ENCODE data around the gene OSBPL7. TPM values are rescaled to one million over a fixed set of nuclear protein-coding genes. Genes with fewer than 3 reads are reported as not detected.

OSBPL7 gene
- polyA plus RNA-seq, 6 donors from 2014 or later = 1.2 to 9.2 (median 4.5) TPM

GRCh38 chr17:47855737-47856136 lies 34.1 kb upstream of the OSBPL7 start:
- H3K4me3 Mint-ChIP-seq = no peak overlapping the region
- H3K27ac Mint-ChIP-seq = no peak overlapping the region
- no peak for DNase-seq
- H3K4me1 Mint-ChIP-seq = peaks cover 13 to 16% (median 15%) of the 10 kb centered on the region in 3 donors
- ATAC-seq (ENCODE audit: low read depth in 2 of 2) = no peak
- H3K36me3 Mint-ChIP-seq = peaks cover 0 to 7% of the 10 kb centered on the region in 2 donors
- H3K9me3 Mint-ChIP-seq = no peaks in the 10 kb centered on the region
- peaks cover 65 to 90% (median 86%) of the 10 kb centered on the region in 3 donors for H3K27me3 Mint-ChIP-seq

GRCh38 chr17:47853616-47854015 lies 32.0 kb upstream of the OSBPL7 start:
- Mint-ChIP-seq H3K4me3 (peak overlapping the region in 1 of 8 donors; percentile 35), H3K4me1 (peaks cover 21 to 23% (median 22%) of the 10 kb centered on the region in 3 donors), H3K9me3 (no peaks in the 10 kb centered on the region), H3K27me3 (peaks cover 70 to 93% (median 88%) of the 10 kb centered on the region in 3 donors), H3K36me3 (peaks cover 0 to 7% of the 10 kb centered on the region in 2 donors), H3K27ac (no peak overlapping the region)
- DNase-seq (no peak), ATAC-seq (ENCODE audit: low read depth in 2 of 2) (no peak)

DNA sequence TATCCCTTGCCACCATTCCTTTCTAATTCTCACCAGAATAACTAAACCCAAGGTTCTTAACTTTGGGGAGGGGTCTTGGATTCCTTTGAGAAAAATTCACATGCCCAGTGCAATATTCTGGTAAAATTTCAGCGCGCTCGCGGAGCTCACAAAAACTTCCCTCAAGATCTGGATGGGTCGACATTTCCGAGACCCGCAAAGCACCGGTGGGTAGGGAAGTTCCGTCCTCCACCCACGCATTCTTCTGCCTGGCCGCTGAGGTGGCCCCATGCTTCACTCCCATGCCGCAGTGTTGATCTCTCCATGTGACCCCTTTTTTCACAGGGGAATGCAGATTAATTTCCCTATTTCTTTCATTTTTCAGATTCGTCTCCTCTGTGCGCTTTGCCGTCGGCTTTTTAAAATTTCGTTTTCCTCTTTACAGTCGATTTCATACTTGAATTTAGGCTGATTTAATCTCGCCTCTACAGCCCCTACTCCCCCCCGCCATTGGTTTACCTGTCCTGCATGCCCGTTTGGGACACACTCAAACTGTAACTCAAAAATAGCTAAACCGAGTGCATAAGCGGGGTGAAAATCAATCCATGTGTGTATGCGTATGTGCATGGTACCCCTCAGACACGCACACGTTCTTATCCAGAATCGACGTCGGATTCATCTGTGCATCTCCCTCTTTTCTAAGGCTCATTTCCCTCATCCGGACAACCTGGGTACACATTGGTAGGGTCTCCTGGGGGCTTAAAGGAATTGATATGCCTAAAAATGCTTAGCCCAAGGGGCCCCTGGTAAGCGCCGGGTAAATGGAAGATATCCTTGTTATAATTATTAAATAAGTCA lies 30.7 kb upstream of the OSBPL7 start:
- H3K27ac Mint-ChIP-seq = peak overlapping the region in 1 of 6 donors; percentile 27
- DNase-seq (peak; percentile 18), ATAC-seq (ENCODE audit: low read depth in 2 of 2) (peak; percentile 32 to 39)
- peaks cover 17 to 24% (median 24%) of the 10 kb centered on the region in 3 donors for H3K4me1 Mint-ChIP-seq
- H3K4me3 Mint-ChIP-seq = peak overlapping the region in 7 of 8 donors; percentile 18 to 88 (median 57)
- peaks cover 66 to 93% (median 90%) of the 10 kb centered on the region in 3 donors for H3K27me3 Mint-ChIP-seq
- no peaks in the 10 kb centered on the region for H3K9me3 Mint-ChIP-seq
- no peaks in the 10 kb centered on the region for H3K36me3 Mint-ChIP-seq

DNA sequence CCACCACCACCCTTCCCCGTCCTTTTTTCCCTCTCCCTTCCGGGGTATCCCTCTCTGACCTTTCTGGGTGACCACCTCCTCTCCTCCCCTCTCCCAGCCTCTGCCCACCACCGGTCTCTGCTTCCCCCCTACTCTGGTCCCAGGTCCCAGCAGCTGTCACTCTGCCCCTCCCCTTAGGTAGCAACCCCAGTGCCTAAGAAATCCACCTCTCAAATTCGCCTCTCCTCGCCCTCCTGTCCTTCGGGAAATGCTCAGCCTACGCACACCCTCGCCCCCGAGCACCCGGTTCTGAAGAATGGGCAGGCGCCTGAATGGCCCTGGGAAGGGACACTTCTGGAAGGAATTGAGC lies 30.1 kb upstream of the OSBPL7 start:
- H3K36me3 Mint-ChIP-seq = no peaks in the 10 kb centered on the region
- ATAC-seq (ENCODE audit: low read depth in 2 of 2) (no peak), DNase-seq (no peak)
- no peaks in the 10 kb centered on the region for H3K9me3 Mint-ChIP-seq
- peak overlapping the region in 6 of 8 donors; percentile 26 to 88 (median 62) for H3K4me3 Mint-ChIP-seq
- peaks cover 64 to 94% (median 90%) of the 10 kb centered on the region in 3 donors for H3K27me3 Mint-ChIP-seq
- H3K27ac Mint-ChIP-seq = no peak overlapping the region
- peaks cover 23 to 30% (median 29%) of the 10 kb centered on the region in 3 donors for H3K4me1 Mint-ChIP-seq

DNA sequence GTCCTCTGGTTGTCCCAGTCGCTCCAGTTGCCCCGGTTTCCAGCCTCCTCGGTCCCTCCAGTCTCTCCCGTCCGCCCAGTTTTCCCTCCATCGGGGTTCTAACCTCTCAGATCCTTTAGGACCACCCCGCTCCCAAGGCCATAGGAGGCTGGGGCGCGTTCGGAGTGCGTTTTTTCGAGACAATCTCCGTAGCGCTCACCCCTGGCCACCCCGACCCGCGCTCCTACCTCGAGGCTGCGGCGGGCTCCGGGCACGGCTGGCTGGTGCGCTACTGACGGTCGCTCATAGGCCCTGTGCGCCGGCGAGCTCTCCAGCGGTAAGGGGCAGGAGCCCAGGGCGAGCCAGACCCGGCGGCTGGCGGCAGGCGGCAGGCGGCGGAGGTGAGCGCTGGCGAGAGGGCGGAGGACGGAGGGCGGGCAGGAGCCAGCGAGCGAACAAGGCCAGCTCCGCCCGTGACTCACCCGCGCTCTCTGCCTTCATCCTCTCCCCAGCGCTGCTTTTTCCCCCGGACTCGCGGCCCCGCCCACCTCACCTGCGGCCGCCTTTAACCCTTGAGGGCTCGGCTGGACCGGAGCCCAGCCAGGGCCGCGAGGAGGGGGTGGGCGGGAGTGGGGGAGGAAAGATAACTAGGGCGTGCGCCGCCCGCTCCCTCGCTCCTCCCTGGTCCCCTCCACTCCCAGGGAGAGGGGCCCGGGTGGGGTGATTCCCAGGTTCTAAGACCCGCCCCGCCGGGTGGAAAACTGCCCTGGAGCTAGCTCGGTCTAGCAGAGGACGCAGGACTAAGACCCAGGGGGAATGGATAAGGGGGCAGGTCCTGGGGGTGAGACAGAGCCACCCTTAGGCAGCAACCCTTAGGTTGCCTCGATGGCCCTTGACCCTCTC lies 29.3 kb upstream of the OSBPL7 start, which contains the start of gene SP6:
Gene SP6, minus strand, starts transcription at position 472 of the 882 bp plus-strand sequence. CDS start 2,734 bp downstream, outside the sequence.
- Mint-ChIP-seq H3K4me3 (peak within 1 kb of the TSS; percentile 16 to 88 (median 74)), H3K27me3 (peaks cover 63 to 94% (median 90%) of the 10 kb centered on the region in 3 donors), H3K4me1 (peaks cover 23 to 32% (median 29%) of the 10 kb centered on the region in 3 donors), H3K27ac (no peak within 1 kb of the TSS), H3K9me3 (no peaks in the 10 kb centered on the region), H3K36me3 (no peaks in the 10 kb centered on the region)
- ATAC-seq (ENCODE audit: low read depth in 2 of 2) (peak; percentile 65 to 67), DNase-seq (peak; percentile 31)

DNA sequence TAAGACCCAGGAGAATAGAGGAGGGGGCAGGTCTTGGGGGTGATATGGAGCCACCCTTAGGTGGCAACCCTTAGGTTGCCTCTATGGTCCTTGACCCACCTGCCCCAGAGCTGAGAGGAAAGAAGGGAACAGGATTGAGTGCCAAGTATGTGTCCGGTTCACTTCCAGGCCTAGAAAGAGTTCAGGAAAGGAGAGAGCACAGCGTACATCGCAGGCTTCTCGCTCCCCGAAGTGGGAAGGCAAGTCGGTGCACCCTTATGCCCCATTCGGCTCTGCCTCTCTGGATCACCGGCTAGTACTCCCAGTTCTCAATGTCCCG lies 28.7 kb upstream of the OSBPL7 start:
- Mint-ChIP-seq H3K27ac (no peak overlapping the region), H3K4me3 (peak overlapping the region; percentile 16 to 85 (median 70)), H3K4me1 (peaks cover 23 to 32% (median 29%) of the 10 kb centered on the region in 3 donors), H3K36me3 (no peaks in the 10 kb centered on the region), H3K27me3 (peaks cover 64 to 94% (median 90%) of the 10 kb centered on the region in 3 donors), H3K9me3 (no peaks in the 10 kb centered on the region)
- ATAC-seq (ENCODE audit: low read depth in 2 of 2) (no peak), DNase-seq (no peak)

- Mint-ChIP-seq H3K9me3 (no peaks in the 10 kb centered on the region), H3K27ac (no peak overlapping the region), H3K36me3 (no peaks in the 10 kb centered on the region), H3K4me3 (peak overlapping the region in 1 of 8 donors; percentile 25), H3K4me1 (peaks cover 23 to 32% (median 29%) of the 10 kb centered on the region in 3 donors), H3K27me3 (peaks cover 55 to 89% (median 84%) of the 10 kb centered on the region in 3 donors)
- DNase-seq (no peak), ATAC-seq (ENCODE audit: low read depth in 2 of 2) (no peak)
Measured at GRCh38 chr17:47848198-47848513, 26.6 kb upstream of the OSBPL7 start.

DNA sequence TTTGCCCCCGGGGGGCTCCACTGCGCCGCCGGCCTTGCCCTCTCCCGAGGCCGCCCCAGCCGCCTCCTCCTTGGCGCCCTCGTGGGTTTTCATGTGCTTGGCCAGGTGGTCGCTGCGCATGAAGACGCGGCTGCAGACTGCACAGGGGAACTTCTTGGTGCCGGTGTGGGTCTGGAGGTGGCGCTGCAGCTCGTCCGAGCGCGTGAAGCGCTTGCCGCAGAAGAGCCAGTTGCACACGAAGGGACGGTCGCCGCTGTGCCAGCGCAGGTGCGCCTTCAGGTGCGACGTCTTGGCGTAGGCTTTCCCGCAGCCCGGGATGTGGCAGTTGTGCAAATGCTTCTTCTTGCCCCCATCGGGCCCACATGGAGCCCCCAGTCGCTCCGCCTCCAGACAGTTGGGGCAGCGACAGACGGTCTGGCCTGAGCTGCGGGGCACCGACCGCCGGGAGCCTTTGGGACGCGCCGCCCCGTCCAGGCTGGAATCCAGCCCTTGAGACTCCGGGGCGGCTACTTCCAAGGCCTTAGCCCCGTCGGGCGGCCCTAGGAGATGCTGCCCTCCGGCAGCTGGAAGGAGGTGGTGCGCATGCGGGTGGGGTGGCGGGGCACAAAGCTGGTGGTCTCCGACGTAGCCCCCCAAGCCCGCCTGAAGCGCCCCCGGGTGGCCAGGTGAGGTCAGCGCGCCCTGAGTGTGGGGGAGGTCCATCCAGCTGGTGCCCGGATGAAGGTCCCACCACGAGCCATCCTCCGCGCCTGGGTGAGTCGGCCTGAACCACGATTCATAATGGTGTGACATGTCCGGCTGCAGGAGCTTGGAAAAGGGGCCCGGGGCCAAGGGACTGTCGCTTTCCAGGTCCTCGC lies 26.0 kb upstream of the OSBPL7 start:
- no peaks in the 10 kb centered on the region for H3K36me3 Mint-ChIP-seq
- DNase-seq (no peak), ATAC-seq (ENCODE audit: low read depth in 2 of 2) (peak; percentile 49 to 51)
- H3K27me3 Mint-ChIP-seq = peaks cover 55 to 83% (median 78%) of the 10 kb centered on the region in 3 donors
- no peak overlapping the region for H3K27ac Mint-ChIP-seq
- peaks cover 26 to 36% (median 33%) of the 10 kb centered on the region in 3 donors for H3K4me1 Mint-ChIP-seq
- peak overlapping the region in 3 of 8 donors; percentile 4 to 41 (median 25) for H3K4me3 Mint-ChIP-seq
- H3K9me3 Mint-ChIP-seq = no peaks in the 10 kb centered on the region

DNA sequence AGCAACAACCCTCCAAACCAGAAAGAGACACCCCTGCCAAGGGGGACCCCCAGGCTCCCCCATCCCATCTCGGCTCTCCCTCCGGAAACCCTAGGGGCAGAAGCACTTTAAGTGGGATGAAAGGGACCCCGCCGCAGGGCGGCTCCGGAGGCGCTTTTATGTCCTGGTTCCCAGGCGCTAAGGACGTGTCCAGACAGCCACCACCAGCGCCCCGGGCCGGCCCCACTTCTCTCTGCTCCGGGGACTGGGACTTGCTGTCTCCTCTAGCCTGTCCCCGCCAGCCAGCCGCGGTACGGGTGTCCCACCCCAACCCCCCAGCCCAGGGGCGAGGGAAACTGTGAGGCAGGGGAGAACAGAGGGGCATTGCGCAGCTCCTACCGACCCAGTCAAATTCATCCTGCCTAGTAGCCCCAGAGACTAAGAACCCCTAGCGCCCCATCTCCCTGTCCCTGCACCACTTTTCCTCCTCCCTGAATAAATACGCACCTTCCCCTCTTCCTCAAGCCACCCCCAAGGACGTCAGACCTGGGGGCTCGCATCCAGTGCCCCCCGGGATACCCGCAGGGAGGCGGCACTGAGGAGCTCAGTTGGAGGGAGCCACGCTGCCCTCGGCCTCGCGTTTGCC lies 25.2 kb upstream of the OSBPL7 start:
- DNase-seq (no peak), ATAC-seq (ENCODE audit: low read depth in 2 of 2) (no peak)
- no peak overlapping the region for H3K27ac Mint-ChIP-seq
- no peaks in the 10 kb centered on the region for H3K9me3 Mint-ChIP-seq
- peaks cover 49 to 75% (median 71%) of the 10 kb centered on the region in 3 donors for H3K27me3 Mint-ChIP-seq
- H3K4me3 Mint-ChIP-seq = peak overlapping the region in 2 of 8 donors; percentile 4 to 20
- no peaks in the 10 kb centered on the region for H3K36me3 Mint-ChIP-seq
- peaks cover 19 to 29% (median 25%) of the 10 kb centered on the region in 3 donors for H3K4me1 Mint-ChIP-seq

DNA sequence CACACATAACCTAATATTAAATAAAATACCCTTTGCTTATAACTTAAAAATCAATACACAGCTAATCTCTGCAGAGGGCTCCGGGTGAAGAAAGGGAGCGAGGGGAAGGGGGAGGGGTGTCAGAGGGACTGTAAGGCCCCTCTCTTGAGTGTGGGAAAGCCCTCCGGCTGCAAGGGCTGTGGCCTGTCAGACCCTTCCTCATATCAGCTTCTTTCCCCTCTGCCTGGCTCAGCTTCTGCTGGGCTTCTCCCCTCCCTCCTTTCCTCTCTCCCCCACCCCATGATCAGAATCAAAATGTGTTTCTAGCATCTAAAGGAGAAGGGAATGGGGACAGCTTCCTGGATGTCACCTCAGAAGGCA lies 24.1 kb upstream of the OSBPL7 start:
- H3K9me3 Mint-ChIP-seq = no peaks in the 10 kb centered on the region
- DNase-seq (no peak), ATAC-seq (ENCODE audit: low read depth in 2 of 2) (no peak)
- no peak overlapping the region for H3K27ac Mint-ChIP-seq
- H3K27me3 Mint-ChIP-seq = peaks cover 49 to 70% (median 64%) of the 10 kb centered on the region in 3 donors
- no peak overlapping the region for H3K4me3 Mint-ChIP-seq
- H3K4me1 Mint-ChIP-seq = peaks cover 21 to 32% (median 25%) of the 10 kb centered on the region in 3 donors
- H3K36me3 Mint-ChIP-seq = no peaks in the 10 kb centered on the region

GRCh38 chr17:47844814-47845715 lies 23.5 kb upstream of the OSBPL7 start:
- H3K4me1 Mint-ChIP-seq = peaks cover 20 to 32% (median 25%) of the 10 kb centered on the region in 3 donors
- peak overlapping the region in 1 of 8 donors; percentile 5 for H3K4me3 Mint-ChIP-seq
- no peak overlapping the region for H3K27ac Mint-ChIP-seq
- DNase-seq (no peak), ATAC-seq (ENCODE audit: low read depth in 2 of 2) (no peak)
- peaks cover 43 to 63% (median 58%) of the 10 kb centered on the region in 3 donors for H3K27me3 Mint-ChIP-seq
- H3K36me3 Mint-ChIP-seq = no peaks in the 10 kb centered on the region
- no peaks in the 10 kb centered on the region for H3K9me3 Mint-ChIP-seq

- ATAC-seq (ENCODE audit: low read depth in 2 of 2) = no peak
- H3K4me3 Mint-ChIP-seq = no peak overlapping the region
- H3K4me1 Mint-ChIP-seq = peaks cover 23 to 36% (median 32%) of the 10 kb centered on the region in 3 donors
- no peak overlapping the region for H3K27ac Mint-ChIP-seq
- H3K9me3 Mint-ChIP-seq = no peaks in the 10 kb centered on the region
- peaks cover 38 to 55% (median 49%) of the 10 kb centered on the region in 3 donors for H3K27me3 Mint-ChIP-seq
- DNase-seq = no peak
- no peaks in the 10 kb centered on the region for H3K36me3 Mint-ChIP-seq
Measured at GRCh38 chr17:47844227-47844626, 22.6 kb upstream of the OSBPL7 start.

Measured in naive B cell (primary cell).